Stimulated activated CD4-positive, alpha-beta T cell treated with anti-CD3 and anti-CD28 coated beads, Interleukin-15, amount 100 ng/mL, for 24 hours (primary cell): ENCODE data around the gene SON.
"Not testable (repeated sequence)": the region's sequence is repeated elsewhere in the genome, so short reads cannot be mapped to it uniquely, and the experiment has no call there.

Experiments
- DNase-seq: peaks from one replicate; pipeline ENCODE4 v3.0.0-alpha.2; 2020

The SON gene

DNA sequence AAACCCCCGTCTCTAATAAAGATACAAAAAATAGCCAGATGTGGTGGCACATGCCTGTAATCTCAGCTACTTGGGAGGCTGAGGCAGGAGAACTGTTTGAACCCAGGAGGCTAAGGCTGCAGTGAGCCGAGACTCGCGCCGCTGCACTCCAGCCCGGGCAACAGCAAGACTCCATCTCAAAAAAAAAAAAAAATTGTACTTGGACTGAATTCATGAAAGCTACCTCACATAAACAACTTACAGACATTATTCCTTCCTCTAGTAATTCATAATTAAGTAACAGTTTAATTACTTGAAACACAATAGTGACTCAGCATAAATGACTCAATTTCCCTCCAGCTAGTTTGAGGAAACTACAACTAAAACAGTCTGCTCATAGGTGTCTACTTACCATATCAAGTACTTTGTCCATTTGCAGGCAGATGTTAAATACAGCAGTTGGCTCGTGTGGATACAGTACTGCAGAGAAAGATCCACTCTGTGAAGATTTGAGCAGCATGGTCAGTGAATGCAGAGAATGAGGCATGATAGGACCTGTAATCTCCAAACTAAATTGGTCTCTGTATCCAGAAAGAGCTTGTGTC lies 36.2 kb downstream of the SON start:
- no peak for DNase-seq

DNA sequence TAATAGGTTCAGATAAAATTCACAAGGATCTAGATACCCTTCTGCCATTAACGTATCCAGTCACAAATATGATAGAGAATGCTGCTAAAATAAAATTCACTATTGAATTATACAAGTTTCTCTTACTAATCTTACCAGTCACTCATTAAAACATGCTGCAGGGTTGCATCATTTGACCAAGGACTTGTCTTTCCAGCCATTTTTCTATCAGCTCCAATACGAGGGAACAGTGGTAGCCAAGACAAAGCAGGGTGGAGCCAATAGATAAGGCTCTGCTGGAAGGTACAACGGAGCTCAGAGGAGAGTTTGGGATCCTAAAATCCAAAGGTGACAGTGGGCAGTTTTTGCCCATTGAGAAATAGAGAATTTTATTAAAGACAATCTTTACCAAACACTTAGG lies 41.6 kb downstream of the SON start:
- no peak for DNase-seq

DNA sequence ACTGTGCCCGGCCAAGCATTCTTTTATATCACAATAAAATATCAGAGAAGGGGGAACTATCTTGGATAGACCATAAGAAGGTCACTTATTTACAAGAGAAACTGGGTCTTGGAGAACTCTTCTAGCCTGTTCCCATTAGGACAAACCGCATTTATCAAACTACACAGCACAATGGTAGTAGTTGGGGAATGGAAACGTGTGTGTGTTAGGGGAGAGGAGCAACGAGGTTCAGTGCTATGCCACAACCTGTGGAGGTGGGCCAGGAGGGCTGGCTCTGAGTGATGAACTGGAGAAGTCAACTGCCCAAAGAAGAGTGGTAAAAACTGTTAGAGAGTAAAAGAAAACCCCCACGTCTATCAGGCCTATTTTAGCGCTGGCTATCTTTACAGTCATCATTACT lies 44.1 kb downstream of the SON start:
- no peak for DNase-seq

DNA sequence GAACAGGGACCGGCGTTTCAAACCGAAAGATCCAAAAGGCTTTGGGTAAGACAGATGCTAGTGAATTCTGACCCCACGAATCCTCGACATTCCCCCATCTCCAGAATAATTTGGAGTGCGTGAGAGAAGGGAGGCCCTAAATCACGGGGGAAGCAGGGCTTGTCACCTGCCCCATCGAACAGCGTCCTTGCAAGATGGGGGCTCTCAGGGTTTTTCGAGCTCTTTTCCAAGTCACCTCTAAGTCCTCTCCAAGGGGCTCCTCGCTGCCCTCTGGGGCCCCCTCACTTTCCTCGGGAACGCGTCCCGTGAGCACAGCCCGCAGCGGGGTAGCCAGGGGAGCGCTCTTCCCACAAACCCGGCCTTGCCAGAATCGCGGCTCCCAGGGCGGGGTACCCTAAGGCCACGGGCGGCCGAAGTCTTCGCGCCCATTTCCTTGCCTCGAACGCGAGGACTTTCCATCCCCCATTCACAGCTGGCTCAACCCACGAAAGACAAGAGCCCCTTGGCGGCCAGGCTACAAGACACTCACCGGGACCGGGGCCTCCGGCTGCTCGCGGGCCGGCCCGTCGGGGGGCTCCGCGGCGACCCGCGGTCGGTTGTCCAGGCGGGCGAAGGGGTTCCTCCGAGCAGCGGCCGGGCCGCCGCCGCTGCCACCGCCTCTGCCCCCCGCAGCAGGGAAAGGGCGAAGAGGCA lies 45.1 kb downstream of the SON start:
- DNase-seq = peak; percentile 51

DNA sequence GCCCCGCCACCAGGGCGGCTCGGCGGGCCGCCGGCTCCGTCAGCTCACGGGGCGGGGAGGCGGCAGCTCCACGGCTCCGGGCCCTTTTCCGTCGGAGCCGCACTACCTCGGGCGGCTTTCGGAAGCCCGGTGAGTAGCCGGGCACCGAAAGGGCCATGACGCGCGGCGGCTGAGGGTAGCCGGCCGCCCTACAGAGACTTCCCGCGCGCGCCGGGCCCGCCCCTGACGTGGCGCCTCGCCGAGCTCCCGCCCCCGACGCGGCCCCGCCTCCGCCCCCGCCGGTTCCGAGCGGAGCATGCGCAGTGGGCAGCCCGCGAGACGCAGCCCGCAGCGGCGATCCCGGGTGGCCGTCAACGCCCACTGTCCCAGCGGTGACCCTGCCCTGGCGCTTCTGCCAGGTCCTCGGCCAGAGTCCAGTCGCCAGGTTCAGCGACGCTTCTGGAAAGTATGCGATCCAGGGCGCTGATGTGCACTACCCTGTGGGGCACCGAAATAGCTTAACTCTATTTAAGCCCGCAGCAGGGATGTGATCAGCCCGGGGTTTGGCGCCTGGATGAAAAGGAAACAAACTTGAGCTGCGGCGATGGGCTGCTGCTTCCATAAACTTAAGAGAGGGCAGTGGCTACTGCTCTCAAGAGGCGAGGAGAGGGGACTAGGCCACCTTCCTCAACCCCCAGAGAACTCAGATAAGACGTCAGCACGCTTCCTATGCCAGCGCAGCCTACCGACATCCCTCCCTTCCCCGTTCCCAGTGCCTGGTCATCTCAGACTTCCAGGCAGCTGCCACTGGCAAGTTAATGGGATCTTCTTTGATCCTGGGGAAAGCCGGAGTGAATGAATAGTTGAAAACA lies 45.9 kb downstream of the SON start, which contains the start of gene DONSON:
Gene DONSON (minus strand): TSS at position 200 of the 851 bp plus-strand sequence. CDS start 43 bp downstream, at position 157.
- DNase-seq = peak; percentile 90

DNA sequence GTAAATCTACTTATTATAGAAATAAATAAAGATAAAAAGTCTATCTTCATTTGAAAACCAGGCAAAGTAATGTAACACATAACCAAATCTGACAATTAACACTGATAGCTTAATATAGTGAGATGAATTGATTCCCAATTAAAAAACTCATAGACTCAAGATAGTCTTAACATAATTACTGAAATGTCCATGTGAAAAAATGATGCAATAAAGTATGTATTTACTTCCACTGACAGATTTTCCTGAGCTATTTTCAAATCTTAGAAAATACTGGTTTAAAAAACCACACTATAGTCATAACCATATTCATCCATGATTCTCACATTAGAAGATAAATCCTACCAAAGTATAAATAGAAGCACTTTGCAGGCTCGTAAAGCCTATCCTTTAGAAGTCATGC lies 55.2 kb downstream of the SON start:
- DNase-seq = no peak

DNA sequence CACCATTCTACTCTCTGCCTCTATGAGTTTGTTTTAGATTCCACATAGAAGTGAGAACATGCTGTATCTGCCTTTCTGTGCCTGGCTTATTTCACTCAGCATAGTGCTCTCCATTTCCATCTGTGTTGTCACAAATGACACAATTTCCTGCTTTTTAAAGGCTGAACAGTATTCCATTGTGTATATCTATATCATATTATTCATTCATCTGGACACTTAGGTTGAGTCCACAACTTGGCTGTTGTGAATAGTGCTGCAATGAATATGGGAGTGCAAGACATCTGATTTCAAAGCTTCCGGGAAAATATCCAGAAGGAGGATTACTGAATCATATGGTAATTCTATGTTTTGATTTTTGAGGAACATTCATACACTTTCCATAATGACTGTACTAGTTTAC lies 65.7 kb downstream of the SON start:
- no peak for DNase-seq

DNA sequence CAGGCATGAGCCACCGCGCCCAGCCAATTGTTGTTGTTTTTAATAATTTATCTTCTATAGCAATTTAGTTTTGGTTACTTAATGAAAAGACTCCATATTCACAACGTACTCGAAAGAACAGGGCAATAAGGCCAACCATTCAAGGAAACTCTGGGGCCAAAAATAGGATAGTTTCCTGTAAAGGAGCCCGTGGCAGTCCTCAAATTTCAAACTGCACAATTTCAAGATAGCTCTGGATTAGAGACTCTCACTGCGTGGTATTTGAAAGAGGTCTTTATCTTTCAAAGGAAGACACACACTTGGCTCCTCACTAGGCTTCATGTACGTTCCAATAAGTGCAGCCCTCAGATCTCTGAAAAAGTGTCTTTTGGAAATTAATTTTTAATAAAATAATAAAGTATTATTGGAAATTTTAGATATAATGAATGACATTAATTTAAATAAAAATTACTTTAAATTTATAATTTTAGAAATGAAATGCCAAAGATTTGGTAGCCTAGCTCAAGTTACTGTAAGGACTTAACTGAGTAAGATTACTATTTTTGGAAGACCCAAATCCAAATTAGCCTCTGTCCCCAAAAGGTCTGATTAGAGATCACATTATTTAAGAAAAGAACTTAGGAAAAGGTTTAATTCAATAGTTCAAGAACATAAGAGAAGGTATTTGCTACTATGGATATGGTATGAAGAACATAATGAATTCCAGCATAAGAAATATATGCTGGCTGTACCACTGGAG lies 68.3 kb downstream of the SON start:
- DNase-seq = no peak

DNA sequence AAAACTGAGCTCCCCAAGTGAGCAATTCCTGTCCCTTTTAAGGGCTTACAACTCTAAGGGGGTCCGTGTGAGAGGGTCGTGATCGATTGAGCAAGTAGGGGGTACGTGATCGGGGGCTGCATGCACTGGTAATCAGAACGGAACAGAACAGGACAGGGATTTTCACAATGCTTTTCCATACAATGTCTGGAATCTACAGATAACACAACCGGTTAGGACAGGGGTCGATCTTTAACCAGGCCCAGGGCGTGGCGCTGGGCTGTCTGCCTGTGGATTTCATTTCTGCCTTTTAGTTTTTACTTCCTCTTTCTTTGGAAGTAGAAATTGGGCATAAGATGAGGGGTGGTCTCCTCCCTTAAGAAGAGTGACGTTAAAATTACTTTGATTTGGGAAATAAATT lies 74.7 kb downstream of the SON start:
- not testable (repeated sequence) for DNase-seq

DNA sequence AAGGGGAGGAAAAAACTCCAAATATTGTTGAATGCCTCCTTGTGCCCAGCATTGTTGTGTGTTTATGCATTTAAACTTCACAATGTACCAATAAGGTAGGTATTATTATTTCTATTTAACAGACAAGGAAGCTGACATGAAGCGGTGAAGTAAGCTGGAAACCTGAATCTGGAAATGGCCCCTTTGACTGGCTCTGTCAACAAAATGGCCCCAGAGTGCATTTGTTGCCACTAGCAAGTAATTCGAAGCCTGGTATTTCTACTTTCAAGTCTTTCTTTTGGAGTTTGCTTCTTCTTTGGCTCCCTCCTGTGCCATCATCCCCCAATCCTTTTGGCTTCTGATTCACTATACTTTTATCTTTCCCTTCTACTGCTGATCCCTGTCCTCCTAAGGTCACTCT lies 75.6 kb downstream of the SON start:
- DNase-seq = no peak

DNA sequence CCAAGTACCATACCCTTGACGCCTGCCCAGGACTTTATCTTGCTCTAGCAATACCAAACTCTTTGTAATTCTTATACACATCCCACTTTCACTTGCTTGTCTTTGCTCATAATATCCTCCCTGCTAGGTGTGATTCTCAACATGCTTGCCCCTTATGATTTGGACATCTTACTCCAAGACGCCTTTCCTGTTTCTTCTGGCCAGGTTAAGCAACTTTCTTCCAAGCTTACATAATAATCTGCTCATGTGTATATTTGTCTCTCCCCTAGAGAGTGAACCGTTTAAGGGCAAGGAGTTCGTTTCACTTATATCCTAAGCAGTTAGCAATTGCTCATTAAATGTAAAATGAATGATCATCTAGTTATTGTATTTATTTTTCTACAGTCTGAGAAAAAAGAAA lies 76.9 kb downstream of the SON start:
- DNase-seq = no peak

DNA sequence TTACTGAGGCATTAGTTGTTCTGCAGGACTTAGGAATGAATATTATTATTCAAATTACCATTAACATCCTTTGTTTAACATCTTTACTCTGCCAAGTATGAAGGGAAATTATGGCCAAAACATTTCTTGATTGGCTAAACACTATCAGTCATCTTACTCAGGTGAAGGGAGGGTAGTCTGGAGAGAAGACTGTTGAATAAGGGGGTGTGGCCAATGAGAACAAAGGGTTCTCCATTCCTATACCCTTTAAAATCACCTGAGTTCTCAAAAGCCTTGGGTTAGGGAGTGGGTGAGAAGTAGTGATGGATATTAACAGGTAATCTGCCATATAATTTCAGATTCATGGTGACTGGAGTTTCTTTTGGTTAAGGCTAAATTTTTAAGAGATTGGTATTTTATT lies 79.4 kb downstream of the SON start:
- DNase-seq = no peak

DNA sequence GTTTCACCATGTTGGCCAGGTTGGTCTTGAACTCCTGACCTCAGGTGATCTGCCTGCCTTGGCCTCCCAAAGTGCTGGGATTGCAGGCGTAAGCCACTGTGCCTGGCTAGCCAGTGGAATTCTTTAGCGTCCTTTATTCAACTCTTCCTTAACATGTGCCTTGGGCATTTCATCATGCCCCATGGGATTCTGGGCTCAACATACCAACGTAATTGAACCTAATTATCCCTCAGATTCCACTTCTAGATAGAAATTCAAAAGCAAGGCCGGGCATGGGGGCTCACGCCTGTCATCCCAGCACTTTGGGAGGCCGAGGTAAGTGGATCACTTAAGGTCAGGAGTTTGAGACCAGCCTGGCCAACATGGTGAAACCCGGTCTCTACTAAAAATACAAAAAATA lies 83.3 kb downstream of the SON start:
- not testable (repeated sequence) for DNase-seq
